Measurements from ENCODE around the gene P2RX6.

DNA sequence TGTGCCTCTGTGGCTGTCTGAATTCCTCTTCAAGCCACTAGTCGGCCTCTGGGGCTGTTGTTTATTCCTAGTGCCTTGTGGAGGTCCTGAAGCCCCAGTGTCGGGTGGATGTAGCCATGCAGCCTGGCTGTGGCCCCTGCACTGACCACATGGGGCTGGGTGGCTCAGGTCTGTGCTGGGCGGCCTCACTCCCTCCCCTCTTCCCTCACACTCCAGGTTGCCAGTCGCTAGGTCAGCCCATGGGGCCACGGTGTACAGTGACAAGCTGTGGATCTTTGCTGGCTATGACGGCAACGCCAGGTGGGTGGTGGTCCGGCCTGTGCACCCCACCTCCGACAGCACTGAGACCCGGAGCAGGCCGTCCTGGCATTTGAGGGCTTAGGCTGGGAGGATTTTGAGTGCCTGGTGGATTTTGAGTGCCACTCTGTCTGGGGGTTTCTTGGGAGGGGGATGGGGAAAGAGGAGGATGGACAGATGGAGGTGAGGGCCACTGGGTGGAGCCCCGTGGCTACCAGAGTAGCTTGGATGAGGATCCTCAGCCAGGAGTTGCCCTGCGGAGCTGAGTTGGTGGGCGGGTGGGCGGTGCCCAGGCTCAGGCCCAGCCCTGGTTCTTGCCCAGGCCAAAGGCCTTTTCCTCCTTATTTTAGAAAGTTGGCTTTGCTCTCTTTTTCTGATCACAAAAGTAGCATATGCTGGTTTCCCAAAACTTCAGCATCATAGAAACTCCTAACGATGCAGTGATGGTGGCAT is 26.2 kb upstream of the P2RX6 start:
- no peak for TF ChIP-seq CTCF (IDR thresholded peaks at IDR 0.05)
- TF ChIP-seq POLR2A (IDR thresholded peaks at IDR 0.05; ENCODE audit: low read depth), result no peak
- TF ChIP-seq POLR2AphosphoS5 (IDR thresholded peaks at IDR 0.05), result no peak
